HG03159 (cell line): ENCODE results near the gene ZBTB18.

Source experiments
- ATAC-seq: cut with Tn5 transposase; IDR thresholded peaks from one replicate; pipeline ENCODE4 v1.9.1; 2021; ENCODE audit warnings: mild to moderate bottlenecking, moderate library complexity; ENCODE audit not compliant: unreplicated experiment

ZBTB18 gene

GRCh38 chr1:244060686-244061085 lies 9.6 kb downstream of the ZBTB18 start:
- ATAC-seq = no peak

DNA sequence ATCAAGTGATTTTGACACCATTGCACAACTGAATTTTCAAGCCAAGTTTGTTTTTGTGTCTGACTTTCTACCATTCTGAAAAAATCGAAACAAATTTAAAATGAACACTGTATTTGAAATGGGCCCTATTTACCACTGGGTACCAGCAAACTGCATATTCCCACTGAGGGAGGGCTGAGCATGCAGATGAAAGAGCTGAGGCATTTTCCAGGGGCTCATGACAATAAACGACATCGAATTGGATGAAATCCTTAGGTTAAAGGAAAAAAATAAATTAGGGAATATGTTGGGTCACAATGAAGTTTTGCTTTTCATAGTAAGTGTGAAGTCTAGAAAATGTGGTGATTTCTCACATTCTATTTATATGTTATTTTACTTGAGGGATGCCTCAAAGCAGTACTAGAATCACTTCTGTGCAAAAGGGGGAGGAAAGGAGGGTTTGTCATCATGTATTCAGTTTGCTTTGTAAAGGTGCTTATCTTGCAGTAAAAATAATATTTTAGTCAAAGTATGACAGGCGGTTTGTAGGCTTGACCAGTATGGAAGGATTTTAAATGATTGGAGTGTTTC lies 11.2 kb downstream of the ZBTB18 start:
- no peak for ATAC-seq

DNA sequence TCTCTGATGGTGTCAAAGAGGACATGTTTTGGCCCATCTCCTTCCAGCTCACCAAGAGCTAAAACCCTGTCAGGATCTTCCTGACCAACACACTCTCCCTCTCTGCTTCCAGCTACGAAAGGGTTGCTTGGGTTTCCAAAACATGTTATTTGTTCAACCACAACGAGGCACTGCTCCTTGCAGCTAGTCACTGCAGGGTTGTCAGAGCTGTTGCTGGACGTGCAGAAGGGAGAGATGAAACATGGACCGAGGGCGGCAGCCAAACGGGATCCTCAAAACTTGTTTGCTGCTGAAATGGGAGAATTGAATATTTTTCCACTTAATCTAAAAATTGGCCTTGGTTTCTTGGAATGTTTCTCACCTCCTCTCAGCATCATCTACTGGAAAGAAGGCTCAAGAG lies 12.4 kb downstream of the ZBTB18 start:
- no peak for ATAC-seq

DNA sequence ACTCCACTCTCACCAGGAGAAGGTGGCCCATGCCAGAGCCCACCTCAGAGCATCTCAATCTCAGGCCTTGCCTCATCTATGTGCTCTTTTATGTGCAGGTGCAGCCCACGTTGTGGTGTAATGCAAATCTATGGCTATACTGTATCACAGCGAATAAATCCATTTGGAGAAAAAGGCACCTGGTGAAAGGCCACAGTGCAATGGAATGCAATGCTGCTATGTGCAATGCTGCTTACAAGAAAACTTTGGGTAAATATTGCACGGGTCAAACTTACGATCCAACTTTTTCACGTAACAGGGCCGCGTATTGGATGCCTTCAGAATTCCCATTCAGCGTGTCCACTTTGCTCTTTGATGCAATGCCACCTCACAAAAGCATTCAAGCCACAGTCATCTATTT lies 13.5 kb downstream of the ZBTB18 start:
- no peak for ATAC-seq

DNA sequence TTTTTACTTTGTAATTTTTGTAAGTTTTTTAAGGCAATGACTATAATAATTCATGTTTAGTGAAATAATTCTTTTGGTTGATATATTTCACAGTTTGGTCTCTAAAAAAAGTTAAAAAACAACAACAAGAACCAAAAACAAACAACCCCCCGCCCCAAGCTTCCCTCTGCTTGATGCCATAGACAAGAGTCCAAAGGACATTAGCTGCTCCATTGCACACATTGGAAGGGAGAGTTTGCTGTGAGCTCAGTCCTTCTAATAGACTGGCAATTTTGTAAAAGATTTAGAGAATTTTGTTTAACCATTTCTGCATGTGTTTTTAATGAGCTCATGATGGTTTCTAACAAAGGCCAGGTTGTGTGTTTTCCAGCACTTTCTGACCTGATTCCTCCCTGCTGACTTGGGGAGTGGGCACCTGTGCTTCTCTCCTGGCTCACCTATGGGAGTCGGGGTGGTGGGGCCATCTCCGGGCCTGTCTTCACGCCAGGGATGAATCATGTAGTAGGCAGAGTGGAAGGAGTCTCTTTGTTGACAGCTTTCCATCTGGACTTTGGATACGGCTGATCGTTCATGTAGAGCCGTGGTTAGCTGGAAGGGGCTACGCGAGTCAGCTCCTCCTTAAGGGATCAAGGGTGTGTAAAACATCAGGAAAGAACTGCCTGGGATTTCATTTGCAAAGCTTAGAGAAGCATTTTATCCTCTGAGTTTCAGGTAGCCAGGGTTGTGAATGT lies 14.1 kb downstream of the ZBTB18 start:
- ATAC-seq = no peak

- no peak for ATAC-seq
Observed at GRCh38 chr1:244065960-244066388, 14.9 kb downstream of the ZBTB18 start.

- no peak for ATAC-seq
Observed at GRCh38 chr1:244066954-244067716, 16.1 kb downstream of the ZBTB18 start.

GRCh38 chr1:244067893-244068292 lies 16.8 kb downstream of the ZBTB18 start:
- no peak for ATAC-seq

GRCh38 chr1:244068567-244068966 lies 17.5 kb downstream of the ZBTB18 start:
- no peak for ATAC-seq

- ATAC-seq = no peak
Observed at GRCh38 chr1:244069326-244069898, 18.3 kb downstream of the ZBTB18 start.

DNA sequence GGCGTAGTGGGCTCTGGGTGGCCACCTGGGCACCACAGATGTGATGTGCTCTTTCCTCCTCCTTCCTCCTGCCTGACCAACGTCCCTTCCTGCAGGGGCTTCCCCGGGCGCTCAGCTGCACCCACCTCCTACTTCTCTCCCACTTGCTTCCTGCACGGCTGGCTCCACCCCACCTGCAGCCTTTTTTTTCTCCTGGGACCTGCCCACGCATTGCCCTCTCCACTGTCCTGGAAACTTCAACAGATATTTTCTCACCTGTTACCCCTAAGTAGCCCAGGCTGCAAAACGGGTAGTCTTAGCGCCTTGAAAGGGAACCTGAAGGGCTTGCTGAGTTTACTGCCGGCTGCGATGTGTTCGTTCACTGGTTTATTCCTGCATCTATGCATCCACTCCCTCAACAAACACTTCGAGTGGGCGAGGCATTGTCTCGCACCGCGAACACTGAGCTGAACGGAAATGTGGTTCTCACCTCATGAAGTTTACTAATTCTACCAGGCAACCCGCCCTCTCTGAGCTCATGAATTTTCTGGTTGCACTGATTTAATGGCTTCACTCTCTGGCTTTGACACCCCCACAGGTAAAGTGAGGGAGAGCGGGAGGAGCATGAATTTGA lies 23.6 kb downstream of the ZBTB18 start:
- peak; percentile 71 for ATAC-seq

- ATAC-seq = no peak
Observed at GRCh38 chr1:244075247-244075722, 24.2 kb downstream of the ZBTB18 start.

DNA sequence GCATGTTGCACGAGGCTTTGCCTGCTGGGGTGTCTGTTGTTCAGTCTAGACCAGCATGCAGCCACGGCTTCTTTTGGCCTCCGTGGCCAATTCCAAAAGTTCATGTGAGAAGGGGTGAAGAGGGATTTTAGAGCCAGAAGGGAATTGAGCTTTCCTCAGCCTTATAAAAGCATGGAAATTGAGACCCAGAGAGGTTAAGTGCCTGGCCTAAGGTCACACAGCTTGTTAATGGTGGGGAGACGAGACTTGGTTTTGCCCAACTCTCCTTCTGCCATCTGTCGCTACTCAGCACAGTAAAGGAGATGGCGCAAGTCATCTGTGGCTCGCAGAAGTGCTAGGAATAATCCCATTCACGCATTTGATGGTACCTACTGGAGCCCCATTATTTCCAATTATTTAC lies 25.7 kb downstream of the ZBTB18 start:
- ATAC-seq = no peak

GRCh38 chr1:244077473-244078220 lies 26.6 kb downstream of the ZBTB18 start:
- no peak for ATAC-seq

DNA sequence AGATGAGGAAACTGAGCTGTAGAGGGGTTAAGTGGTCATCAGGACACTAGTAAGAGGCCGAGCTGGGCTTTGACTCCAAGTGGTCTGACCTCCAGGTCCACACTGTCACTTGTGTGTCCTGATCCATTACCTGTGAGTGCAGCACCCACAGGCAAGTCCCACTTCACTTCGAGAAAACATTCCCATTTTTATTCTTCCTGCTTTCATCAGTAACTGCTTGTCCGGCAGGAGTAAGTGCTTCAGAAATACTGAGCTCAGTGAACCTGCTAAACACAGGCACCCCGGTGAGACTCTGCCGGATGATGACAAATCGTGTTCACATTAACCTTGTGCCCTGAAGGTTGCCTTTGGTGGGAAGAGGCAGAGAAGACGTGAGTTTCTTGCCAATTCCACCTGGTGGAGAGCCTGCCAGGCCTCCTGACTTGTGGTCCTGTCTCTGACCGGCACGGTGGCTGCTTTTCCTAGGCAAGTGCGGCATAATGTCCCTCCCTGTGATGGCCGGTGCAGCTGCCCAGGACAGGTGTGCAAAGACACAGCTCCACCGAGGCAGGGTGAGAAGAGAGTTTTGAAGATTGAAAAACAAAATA lies 29.4 kb downstream of the ZBTB18 start:
- no peak for ATAC-seq

DNA sequence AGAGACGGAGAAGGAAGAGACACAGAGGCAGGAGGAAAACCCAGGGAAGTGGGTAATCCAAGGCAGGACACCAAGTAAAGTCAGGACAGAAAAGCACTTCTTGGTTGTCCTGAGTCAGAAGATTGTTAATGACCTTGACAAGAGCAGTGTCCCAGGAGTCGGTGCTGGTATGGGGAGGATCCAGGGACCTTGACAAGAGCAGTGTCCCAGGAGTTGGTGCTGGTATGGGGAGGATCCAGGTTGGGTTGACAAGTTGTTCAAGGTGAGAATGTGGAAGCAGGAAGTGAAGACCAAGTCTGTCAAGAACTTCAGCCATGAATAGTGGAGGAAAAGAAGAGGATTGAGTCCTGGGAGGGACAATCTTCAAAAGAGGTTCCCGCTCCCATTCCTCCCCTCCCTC lies 31.9 kb downstream of the ZBTB18 start:
- no peak for ATAC-seq

GRCh38 chr1:244083383-244083943 lies 32.4 kb downstream of the ZBTB18 start:
- no peak for ATAC-seq

DNA sequence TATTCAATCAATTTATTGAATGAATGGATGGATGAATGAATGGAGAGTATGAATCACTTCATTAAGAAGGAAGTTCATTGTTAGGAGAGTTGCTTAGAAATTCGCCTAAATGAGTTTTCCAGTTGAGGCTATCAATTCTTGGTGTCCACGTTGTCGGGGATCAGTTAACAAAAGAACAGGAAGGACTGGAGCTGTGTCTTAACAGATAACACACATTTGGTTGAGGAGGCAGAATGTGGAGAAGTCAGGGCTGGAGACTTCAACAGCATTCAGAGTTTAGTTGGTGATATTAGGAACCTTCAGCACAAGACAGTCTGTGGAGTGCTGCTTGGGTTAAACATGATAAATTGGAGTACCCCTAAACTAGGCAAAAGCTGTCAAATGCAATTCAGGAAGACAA lies 33.7 kb downstream of the ZBTB18 start:
- ATAC-seq = no peak

DNA sequence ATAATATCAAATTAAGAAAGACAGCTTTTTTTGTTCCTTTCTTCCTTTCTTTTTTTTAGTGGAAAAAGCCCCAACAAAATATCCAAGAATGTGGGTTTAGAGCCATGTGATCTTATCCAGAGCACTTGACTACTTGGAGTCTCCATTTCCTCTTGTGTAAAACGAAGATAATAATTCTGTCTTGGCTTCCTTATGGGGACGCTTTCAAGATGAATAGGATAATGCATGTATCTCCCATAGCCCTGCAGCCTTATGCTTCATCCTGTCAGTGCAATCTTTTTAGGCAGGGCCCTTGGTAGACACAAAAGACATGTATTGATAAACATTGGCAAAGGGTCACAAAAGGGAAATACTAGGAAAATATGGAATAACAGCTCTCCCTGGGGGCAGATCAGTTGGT lies 34.8 kb downstream of the ZBTB18 start:
- no peak for ATAC-seq
